ENCODE data around the gene GALNS. TPM values are rescaled to one million over a fixed set of nuclear protein-coding genes. Genes with fewer than 3 reads are reported as not detected.
A peak's percentile ranks its signal among the peaks of the same experiment; 100 is the strongest.

Gene GALNS
- total and polyA plus RNA-seq, 2 of the 8 experiments (the other 6 are each of a cell fraction or from before 2014, with no cell fraction given), result 8.9 to 17.8 TPM

- no peak overlapping the region for H4K5ac ChIP-seq (ENCODE audit: insufficient read length, low read depth, low read length)
- H3K56ac ChIP-seq (replicated peaks; ENCODE audit: insufficient read length, low read depth, low read length), result no peak overlapping the region
- H3K4me1 ChIP-seq (replicated peaks in 1 of 4; ENCODE audit: control insufficient read depth in 3 of 4, insufficient read depth in 4 of 4, low read length in 3 of 4), result 0 out of 7 replicates have a peak, but pooled peaks cover 0 to 2% (median 0%) of the 10 kb centered on the region in 4 experiments
- H3K9ac ChIP-seq (replicated peaks in 1 of 4; ENCODE audit: extremely low read depth in 1 of 4, low read depth in 3 of 4, low read length in 3 of 4), result no peak overlapping the region
- no peaks in the 10 kb centered on the region for H4K20me1 ChIP-seq (replicated peaks in 1 of 2; ENCODE audit: control insufficient read depth in 1 of 2, insufficient read depth in 2 of 2, low read length in 2 of 2)
- 92% methylated on average over 17 of the region's 17 CpGs; no CpG with 5 or more reads in 1 of the 2 experiments for WGBS, 2 experiments (ENCODE audit: extremely low coverage in 1 of 2, insufficient coverage in 1 of 2, insufficient read length in 1 of 2, insufficient replicate concordance in 2 of 2, low coverage in 1 of 2, low lambda C conversion rate in 2 of 2, missing lambda C conversion rate in 1 of 2)
- peaks cover 0 to 7% (median under 1%) of the 10 kb centered on the region in 4 experiments; a peak in 2 of 8 replicates for H3K36me3 ChIP-seq (ENCODE audit: control insufficient read depth in 2 of 4, insufficient read depth in 4 of 4, low read length in 3 of 4)
- H3K4ac ChIP-seq (replicated peaks; ENCODE audit: insufficient read length, low read depth, low read length), result no peak overlapping the region
- FAIRE-seq, result no peak
- H3K4me2 ChIP-seq (ENCODE audit: insufficient read depth in 1 of 2, low read depth in 2 of 2, low read length in 2 of 2), result no peak overlapping the region
- no peak overlapping the region for H2BK5ac ChIP-seq (ENCODE audit: low read depth, low read length)
- no peak for DNase-seq (ENCODE audit: low read depth in 1 of 2, low spot score in 2 of 2)
- H2BK15ac ChIP-seq (ENCODE audit: low read length), result no peak overlapping the region
- H2BK12ac ChIP-seq (ENCODE audit: low read depth, low read length), result no peak overlapping the region
- H2AFZ ChIP-seq (ENCODE audit: low read length), result no peak overlapping the region
- H3K27ac ChIP-seq (ENCODE audit: low read depth, low read length), result no peak overlapping the region
- H2BK120ac ChIP-seq (replicated peaks; ENCODE audit: low read depth, low read length), result no peak overlapping the region
- no peaks in the 10 kb centered on the region for H3K27me3 ChIP-seq (replicated peaks in 1 of 4; ENCODE audit: control insufficient read depth in 3 of 4, extremely low read depth in 1 of 4, insufficient read depth in 3 of 4, low read length in 3 of 4)
- no peak overlapping the region for H2AK5ac ChIP-seq (ENCODE audit: low read depth, low read length)
- H3K79me1 ChIP-seq (ENCODE audit: low read depth, low read length), result no peaks in the 10 kb centered on the region
- no peak overlapping the region for H3K18ac ChIP-seq (ENCODE audit: extremely low read depth, low read length)
- H3K4me3 ChIP-seq (ENCODE audit: extremely low read depth in 1 of 4, insufficient read depth in 2 of 4, low read depth in 3 of 4, low read length in 4 of 4), result no peak overlapping the region
- ChIA-PET POLR2A (ENCODE audit: partially characterized antibody) (no interaction called here), CTCF (ENCODE audit: partially characterized antibody) (no interaction called here)
- no peak overlapping the region for H3K14ac ChIP-seq (ENCODE audit: insufficient read length)
- H2BK20ac ChIP-seq (ENCODE audit: low read length), result no peak overlapping the region
- H4K8ac ChIP-seq (ENCODE audit: extremely low read depth, insufficient read depth, low read length), result peak overlapping the region; percentile 25; the same call in 1 of the 2 replicates
- no peak overlapping the region for H3K23ac ChIP-seq (ENCODE audit: insufficient read length)
- H3K23me2 ChIP-seq (ENCODE audit: low read depth, low read length), result no peaks in the 10 kb centered on the region
- no peak overlapping the region for H4K91ac ChIP-seq (replicated peaks; ENCODE audit: insufficient read length, low read length)
- no peaks in the 10 kb centered on the region for H3K9me3 ChIP-seq (ENCODE audit: insufficient read depth in 2 of 2, low read depth in 1 of 2, low read length in 1 of 2)
- no peaks in the 10 kb centered on the region for H3K79me2 ChIP-seq (ENCODE audit: control insufficient read depth in 1 of 2, insufficient read depth in 2 of 2, low read length in 2 of 2)
- no peak for TF ChIP-seq YY1 (IDR thresholded peaks at IDR 0.05; ENCODE audit: low read depth, low read length)
- TF ChIP-seq CREB1 (IDR thresholded peaks at IDR 0.05), result no peak
- TF ChIP-seq RNF2 (IDR thresholded peaks at IDR 0.05; ENCODE audit: borderline replicate concordance, low read depth, low read length, missing control alignments, poor library complexity, severe bottlenecking), result no peak
- no peak for TF ChIP-seq TBP (IDR thresholded peaks at IDR 0.05; ENCODE audit: low read depth, low read length)
- no peak for TF ChIP-seq MAFK (IDR thresholded peaks at IDR 0.05; ENCODE audit: low read depth, low read length)
- TF ChIP-seq CHD2 (IDR thresholded peaks at IDR 0.05; ENCODE audit: low read length), result no peak
- TF ChIP-seq TAF1 (IDR thresholded peaks at IDR 0.05; ENCODE audit: low read depth, low read length), result no peak
- no peak for TF ChIP-seq GTF2F1 (IDR thresholded peaks at IDR 0.05; ENCODE audit: borderline replicate concordance, low read depth, low read length)
- no peak for TF ChIP-seq EZH2 (IDR thresholded peaks at IDR 0.05; ENCODE audit: low read depth, low read length, severe bottlenecking)
- TF ChIP-seq SP2 (IDR thresholded peaks at IDR 0.05; ENCODE audit: low read length), result no peak
Observed at GRCh38 chr16:88836791-88837190, 20.0 kb downstream of the GALNS start.
